Psoas muscle (tissue), 8 donors: Measurements from ENCODE around the gene EHD1. TPM values are rescaled to one million over a fixed set of nuclear protein-coding genes. Genes with fewer than 3 reads are reported as not detected.

Source experiments
- ATAC-seq, 4 donors: fragments of 200-7000 bp; cut with Tn5 transposase; one replicate each; pipeline ENCODE4 v1.9.1; 2020; ENCODE audit warnings: moderate library complexity in 3 of 4, mild to moderate bottlenecking in 2 of 4
- DNase-seq, 2 donors: peaks; one replicate each; pipeline ENCODE4 v3.0.0-alpha.2; 2020
- H3K27ac ChIP-seq: fragments of 200-600 bp; one replicate; pipeline ENCODE4 v1.8.0; 2022
- H3K27me3 ChIP-seq, 3 donors: fragments of 200-600 bp in 1 of 3; one replicate each; pipeline versions ENCODE4 v1.6.1 to v1.8.0; 2013 to 2022; ENCODE audit warnings: low read length in 2 of 3, mild to moderate bottlenecking in 2 of 3, moderate library complexity in 1 of 3; ENCODE audit not compliant: insufficient read depth in 3 of 3
- H3K36me3 ChIP-seq, 2 donors: fragments of 200-600 bp in 1 of 2; one replicate each; pipeline versions ENCODE4 v1.6.1 to v1.8.0; 2013 to 2022; ENCODE audit warnings: low read depth in 1 of 2, mild to moderate bottlenecking in 1 of 2, moderate library complexity in 1 of 2; ENCODE audit not compliant: insufficient read depth in 1 of 2
- H3K4me1 ChIP-seq: fragments of 200-600 bp; one replicate; pipeline ENCODE4 v1.8.0; 2022
- H3K4me3 ChIP-seq: fragments of 200-600 bp; one replicate; pipeline ENCODE4 v1.8.0; 2022; ENCODE audit warnings: mild to moderate bottlenecking
- H3K9me3 ChIP-seq: fragments of 200-600 bp; one replicate; pipeline ENCODE4 v1.8.0; 2022
- WGBS, 3 donors: extraction: QIAGEN DNeasy Blood & Tissue Kit; methylation state at CpG; one replicate each; pipeline versions ENCODE4 v1.1.6 to v1.1.7; 2013; 5-methylcytosine and 5-hydroxymethylcytosine counted together
- intact Hi-C, 2 donors: fragments of 100-400 bp; cut with DNase I; formaldehyde crosslinking; loops; one replicate each; pipeline versions ENCODE4 v1.11.0 to v1.14.2; 2022
- polyA plus RNA-seq, 3 donors: library from polyadenylated mRNA; stranded (reverse); fragments of 200-250 nt; gene quantifications; one replicate each; pipeline ENCODE4 v1.2.3, GENCODE V29; 2013
- total RNA-seq, 4 donors: library from RNA; stranded (reverse); fragmentation: NEBNext Ultra II Directional in 2 of 4; extraction: Animal tissue kit (Norgen Biotek cat#: 25700) in 2 of 4; gene quantifications; one replicate each; pipeline versions ENCODE4 v1.2.1 to v1.2.4, GENCODE V29; 2021 to 2023
- TF ChIP-seq, protein P1 (sequence below): fragments of 200-600 bp; IDR thresholded peaks from one replicate; pipeline ENCODE4 v1.8.0; 2022; ENCODE audit warnings: antibody characterized with exemption
- donor health status: healthy with polysubstance abuse.
- donor health status: DM: no; HTN: no; CAD: no; lungs with moderate emphysema.
- donor health status: Bipolar disorder and iron deficiency.
- donor health status: healthy.
- donor health status: DM: yes; HTN: yes; CAD: no.
- donor health status: DM: no; HTN: no; CAD: no.
- donor health status: DM: no; HTN: no; CAD: no.
- donor health status: DM: yes; HTN: yes; CAD: no.

EHD1 gene
- total and polyA plus RNA-seq, 7 donors: 23.5 to 174 (median 58.8) TPM

DNA sequence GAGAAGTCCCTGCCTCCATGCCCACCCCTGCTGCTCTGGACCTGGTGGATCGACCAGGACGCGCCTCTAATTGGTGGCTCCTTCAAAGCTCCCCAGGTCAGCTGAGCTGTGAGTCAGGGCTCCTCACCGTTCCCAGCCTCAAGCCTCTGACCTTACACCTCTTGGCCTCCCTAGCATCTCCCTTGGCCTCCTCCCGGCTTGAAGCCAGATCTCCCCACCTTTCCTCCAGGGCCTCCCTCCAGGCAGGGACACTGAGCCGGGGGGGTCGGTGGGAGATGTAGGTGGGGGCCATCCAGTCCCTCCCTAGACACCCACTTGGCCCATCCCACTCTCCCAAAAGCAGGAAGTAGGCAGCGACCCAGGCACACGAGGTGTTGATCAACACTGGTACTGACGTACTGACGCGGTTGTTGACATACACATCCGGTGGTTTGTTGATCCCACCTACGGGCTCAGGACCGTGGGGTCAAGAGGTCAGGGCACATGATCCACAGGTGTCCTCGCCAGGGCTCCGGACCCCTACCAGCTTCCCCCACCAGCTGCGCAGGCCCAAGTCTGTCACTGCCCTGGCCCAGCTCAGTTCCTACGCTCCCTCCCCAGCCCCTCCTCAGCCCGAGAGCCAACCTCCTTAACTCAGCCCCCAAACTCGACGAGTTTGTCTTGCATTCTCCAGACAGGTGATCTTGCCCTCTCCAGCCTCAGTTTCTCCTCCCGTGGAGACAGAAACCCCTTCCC lies 37.8 kb upstream of the EHD1 start:
- H3K27ac ChIP-seq: peak overlapping the region; percentile 84
- H3K4me1 ChIP-seq: peaks cover 25% of the 10 kb centered on the region
- no peaks in the 10 kb centered on the region for H3K27me3 ChIP-seq
- intact Hi-C loops: loop anchor here in 1 of 2 donors (5.0 kb wide), 1 partner anchor 81 kb away; the partner anchor contains the start of gene BATF2
- 6 to 8% (median 6%) methylated on average over 23 of the region's 23 CpGs for whole genome bisulfite sequencing, 3 donors
- TF ChIP-seq, protein P1, sequence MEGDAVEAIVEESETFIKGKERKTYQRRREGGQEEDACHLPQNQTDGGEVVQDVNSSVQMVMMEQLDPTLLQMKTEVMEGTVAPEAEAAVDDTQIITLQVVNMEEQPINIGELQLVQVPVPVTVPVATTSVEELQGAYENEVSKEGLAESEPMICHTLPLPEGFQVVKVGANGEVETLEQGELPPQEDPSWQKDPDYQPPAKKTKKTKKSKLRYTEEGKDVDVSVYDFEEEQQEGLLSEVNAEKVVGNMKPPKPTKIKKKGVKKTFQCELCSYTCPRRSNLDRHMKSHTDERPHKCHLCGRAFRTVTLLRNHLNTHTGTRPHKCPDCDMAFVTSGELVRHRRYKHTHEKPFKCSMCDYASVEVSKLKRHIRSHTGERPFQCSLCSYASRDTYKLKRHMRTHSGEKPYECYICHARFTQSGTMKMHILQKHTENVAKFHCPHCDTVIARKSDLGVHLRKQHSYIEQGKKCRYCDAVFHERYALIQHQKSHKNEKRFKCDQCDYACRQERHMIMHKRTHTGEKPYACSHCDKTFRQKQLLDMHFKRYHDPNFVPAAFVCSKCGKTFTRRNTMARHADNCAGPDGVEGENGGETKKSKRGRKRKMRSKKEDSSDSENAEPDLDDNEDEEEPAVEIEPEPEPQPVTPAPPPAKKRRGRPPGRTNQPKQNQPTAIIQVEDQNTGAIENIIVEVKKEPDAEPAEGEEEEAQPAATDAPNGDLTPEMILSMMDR: no peak
- peaks cover 2 to 34% of the 10 kb centered on the region in 2 donors for H3K36me3 ChIP-seq
- peak in 1 of 4 donors; percentile 5 for ATAC-seq
- H3K9me3 ChIP-seq: no peaks in the 10 kb centered on the region
- H3K4me3 ChIP-seq: peak overlapping the region; percentile 91
- peak; percentile 46 to 75 for DNase-seq

DNA sequence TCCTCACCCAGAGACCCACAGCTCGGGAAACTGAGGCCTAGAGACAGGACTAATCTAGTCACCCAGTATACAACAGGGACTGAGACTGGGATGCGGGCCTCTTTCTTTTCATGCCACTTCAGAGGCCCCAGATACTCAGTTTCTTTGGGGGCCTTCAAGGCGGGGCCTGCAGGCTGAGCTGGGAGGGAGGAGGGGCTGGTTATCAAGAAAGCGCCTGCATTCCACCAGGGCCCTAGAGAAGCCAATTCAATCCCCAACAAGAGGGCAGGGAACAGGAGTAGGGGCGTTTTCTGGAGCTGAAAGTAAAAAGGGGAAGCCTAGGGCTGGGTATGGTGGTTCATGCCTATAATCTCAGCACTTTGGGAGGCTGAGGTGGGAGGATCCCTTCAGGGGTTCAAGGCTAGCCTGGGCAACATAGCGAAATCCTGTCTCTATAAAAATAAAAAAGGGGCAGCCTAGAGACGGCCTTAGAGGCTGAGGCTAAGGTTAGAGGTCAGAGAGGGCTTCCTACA lies 37.0 kb upstream of the EHD1 start:
- H3K27me3 ChIP-seq: no peaks in the 10 kb centered on the region
- peaks cover 25% of the 10 kb centered on the region for H3K4me1 ChIP-seq
- 72 to 81% (median 79%) methylated on average over 7 of the region's 7 CpGs for WGBS, 3 donors
- H3K27ac ChIP-seq: peak overlapping the region; percentile 84
- intact Hi-C loops: loop anchor here in 1 of 2 donors (5.0 kb wide), 1 partner anchor 82 kb away; the partner anchor contains the start of gene BATF2
- no peaks in the 10 kb centered on the region for H3K9me3 ChIP-seq
- DNase-seq (no peak), ATAC-seq (no peak)
- TF ChIP-seq, protein P1: no peak
- peaks cover 3 to 42% of the 10 kb centered on the region in 2 donors for H3K36me3 ChIP-seq
- peak overlapping the region; percentile 91 for H3K4me3 ChIP-seq

DNA sequence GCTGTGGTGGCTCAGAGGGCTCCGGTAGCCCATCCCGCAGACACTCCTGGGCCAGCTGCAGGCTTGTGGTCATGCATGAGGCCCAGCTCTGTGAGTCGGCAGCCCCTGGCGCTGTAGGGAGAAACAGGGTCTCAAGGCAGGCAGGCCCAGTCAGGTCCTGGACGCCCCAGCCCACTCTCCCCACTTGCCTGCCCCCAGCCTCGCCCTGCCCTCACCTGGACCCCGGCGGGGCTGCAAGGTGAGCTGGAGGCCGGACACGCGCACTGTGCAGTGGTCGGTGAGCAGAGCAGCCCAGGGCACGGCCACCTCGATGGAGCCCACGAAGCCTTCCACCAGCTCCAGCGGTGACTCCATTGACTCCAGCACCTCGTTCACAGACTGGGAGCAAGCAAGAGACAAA lies 35.7 kb upstream of the EHD1 start:
- Histone ChIP-seq H3K36me3 (peaks cover 6 to 55% of the 10 kb centered on the region in 2 donors), H3K9me3 (no peaks in the 10 kb centered on the region), H3K27me3 (no peaks in the 10 kb centered on the region), H3K4me3 (no peak overlapping the region), H3K4me1 (peaks cover 25% of the 10 kb centered on the region), H3K27ac (no peak overlapping the region)
- TF ChIP-seq, protein P1: no peak
- WGBS, 3 donors: 90 to 94% (median 92%) methylated on average over 14 to 17 of the region's 17 CpGs
- ATAC-seq (no peak), DNase-seq (no peak)
- intact Hi-C loops: no loop called here

DNA sequence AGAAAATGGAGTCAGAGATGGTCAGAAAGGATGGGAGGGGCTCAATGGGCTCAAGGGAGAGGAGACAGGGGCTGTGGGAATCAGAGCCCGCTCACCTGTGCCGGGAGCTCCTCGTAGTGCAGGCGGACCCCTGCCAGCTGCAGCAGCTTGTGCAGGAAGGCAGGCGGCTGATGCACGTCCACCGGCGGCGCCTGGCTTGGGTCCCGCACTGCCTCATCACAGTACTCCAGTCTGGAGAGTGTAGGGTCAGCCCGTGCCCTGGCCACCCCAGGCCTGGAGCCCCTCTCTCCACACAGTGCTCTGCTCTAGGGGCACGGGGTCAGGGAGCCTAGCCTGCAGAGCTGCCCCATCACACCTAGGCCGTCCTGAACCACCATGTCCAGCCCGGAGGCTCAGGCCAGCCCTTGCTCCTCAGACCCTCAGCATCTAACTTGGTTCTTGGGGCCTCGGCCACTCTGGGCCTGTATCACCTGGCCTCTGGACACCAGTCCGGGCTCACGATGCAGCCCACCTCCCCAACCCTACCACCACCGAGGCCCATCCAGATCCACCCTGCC lies 34.8 kb upstream of the EHD1 start:
- TF ChIP-seq, protein P1: no peak
- 84 to 91% (median 90%) methylated on average over 17 to 18 of the region's 18 CpGs for WGBS, 3 donors
- intact Hi-C loops: no loop called here

More for the DNA sequence above, 34.8 kb upstream of the EHD1 start:
- Histone ChIP-seq H3K9me3 (no peaks in the 10 kb centered on the region), H3K4me1 (peaks cover 18% of the 10 kb centered on the region), H3K36me3 (peaks cover 6 to 63% of the 10 kb centered on the region in 2 donors), H3K4me3 (no peak overlapping the region), H3K27ac (no peak overlapping the region), H3K27me3 (no peaks in the 10 kb centered on the region)
- DNase-seq (no peak), ATAC-seq (no peak)
